HG03175 (cell line): Measurements from ENCODE around the gene LNX2.

Experiments
- ATAC-seq: cut with Tn5 transposase; IDR thresholded peaks from one replicate; pipeline ENCODE4 v1.9.1; 2021; ENCODE audit warnings: mild to moderate bottlenecking, moderate library complexity; ENCODE audit not compliant: unreplicated experiment

LNX2 gene

GRCh38 chr13:27620377-27621115 is at the start of gene LNX2:
TSS of gene LNX2 (minus strand) at chr13:27620529. CDS start at chr13:27581703, 38,826 bp downstream.
- peak; percentile 89 for ATAC-seq

GRCh38 chr13:27667946-27668345 is 47.6 kb upstream of the LNX2 start:
- no peak for ATAC-seq

- no peak for ATAC-seq
Measured at GRCh38 chr13:27666951-27667350, 46.6 kb upstream of the LNX2 start.

GRCh38 chr13:27665761-27666160 is 45.4 kb upstream of the LNX2 start:
- ATAC-seq, result no peak

- no peak for ATAC-seq
Measured at GRCh38 chr13:27665333-27665732, 45.0 kb upstream of the LNX2 start.

GRCh38 chr13:27663947-27664346 is 43.6 kb upstream of the LNX2 start:
- no peak for ATAC-seq

- ATAC-seq, result no peak
Measured at GRCh38 chr13:27662738-27663470, 42.6 kb upstream of the LNX2 start.

GRCh38 chr13:27661017-27661416 is 40.7 kb upstream of the LNX2 start:
- no peak for ATAC-seq

GRCh38 chr13:27660511-27660910 is 40.2 kb upstream of the LNX2 start:
- ATAC-seq, result no peak

- no peak for ATAC-seq
Measured at GRCh38 chr13:27659145-27659865, 39.0 kb upstream of the LNX2 start.

- no peak for ATAC-seq
Measured at GRCh38 chr13:27658546-27658945, 38.2 kb upstream of the LNX2 start.

GRCh38 chr13:27657724-27658123 is 37.4 kb upstream of the LNX2 start:
- no peak for ATAC-seq

GRCh38 chr13:27654816-27655215 is 34.5 kb upstream of the LNX2 start:
- ATAC-seq, result no peak

GRCh38 chr13:27654059-27654458 is 33.7 kb upstream of the LNX2 start:
- no peak for ATAC-seq

GRCh38 chr13:27650312-27650711 is 30.0 kb upstream of the LNX2 start:
- ATAC-seq, result no peak

GRCh38 chr13:27644302-27644701 is 24.0 kb upstream of the LNX2 start:
- ATAC-seq, result no peak

- ATAC-seq, result no peak
Measured at GRCh38 chr13:27643334-27644132, 23.2 kb upstream of the LNX2 start.

- ATAC-seq, result no peak
Measured at GRCh38 chr13:27641711-27642502, 21.6 kb upstream of the LNX2 start.

- no peak for ATAC-seq
Measured at GRCh38 chr13:27639186-27639585, 18.9 kb upstream of the LNX2 start.

- ATAC-seq, result no peak
Measured at GRCh38 chr13:27638521-27638920, 18.2 kb upstream of the LNX2 start.
